Activated CD8-positive, alpha-beta T cell treated with anti-CD3 and anti-CD28 coated beads for 36 hours (primary cell): ENCODE data around the gene SPCS2. TPM values are rescaled to one million over a fixed set of nuclear protein-coding genes. Genes with fewer than 3 reads are reported as not detected.
A peak's percentile ranks its signal among the peaks of the same experiment; 100 is the strongest.

Experiments used
- ATAC-seq: fragments of 200-7000 bp; cut with Tn5 transposase; one replicate; pipeline ENCODE4 v1.10.0; 2021; ENCODE audit warnings: mild to moderate bottlenecking, moderate library complexity
- CTCF ChIA-PET: fragments of 350-600 bp; sonication (Branson Sonifier 250); formaldehyde crosslinking; loops from one replicate; lab custom pipeline; 2021; ENCODE audit warnings: antibody characterized with exemption; lab: Charles Lee
- POLR2A ChIA-PET: fragments of 350-600 bp; sonication (Branson Sonifier 250); formaldehyde crosslinking; loops from one replicate; lab custom pipeline; 2021; ENCODE audit warnings: antibody characterized with exemption; lab: Charles Lee
- DNase-seq: peaks from one replicate; pipeline ENCODE4 v3.0.0-alpha.2; 2020
- H3K27ac Mint-ChIP-seq: one replicate; pipeline ENCODE4 v1.8.0; 2021; ENCODE audit warnings: mild to moderate bottlenecking, mixed read lengths
- H3K27me3 Mint-ChIP-seq: one replicate; pipeline ENCODE4 v1.8.0; 2021; ENCODE audit warnings: mixed read lengths
- H3K36me3 Mint-ChIP-seq: one replicate; pipeline ENCODE4 v1.8.0; 2021; ENCODE audit warnings: low read depth, mixed read lengths
- H3K4me1 Mint-ChIP-seq: one replicate; pipeline ENCODE4 v1.8.0; 2021; ENCODE audit warnings: low read depth, mixed read lengths
- H3K4me3 Mint-ChIP-seq: one replicate; pipeline ENCODE4 v1.8.0; 2021; ENCODE audit warnings: mild to moderate bottlenecking, moderate library complexity, mixed read lengths
- H3K9me3 Mint-ChIP-seq: one replicate; pipeline ENCODE4 v1.8.0; 2021; ENCODE audit warnings: mixed read lengths
- CTCF ChIP-seq: fragments of 200-600 bp; IDR thresholded peaks from one replicate; pipeline ENCODE4 v1.8.0; 2022; ENCODE audit warnings: antibody characterized with exemption, mild to moderate bottlenecking
- intact Hi-C: fragments of 100-400 bp; cut with micrococcal nuclease; formaldehyde crosslinking; loops from one replicate; pipeline ENCODE4 v1.10.0; 2022
- total RNA-seq, 2 experiments: library from RNA; stranded (reverse); gene quantifications; one replicate each; pipeline ENCODE4 v1.2.3, GENCODE V29; 2021

SPCS2 gene
- total RNA-seq, 2 experiments from 2014 or later = 99.3 to 117 TPM

- ChIA-PET POLR2A (no interaction called here), CTCF (interaction anchor here (1.2 to 1.6 kb wide), 3 partner anchors 19 to 332 kb away, joined by 3 to 5 read pairs (median 4); no protein-coding TSS in a partner anchor)
- Mint-ChIP-seq H3K27ac (no peak overlapping the region), H3K27me3 (no peaks in the 10 kb centered on the region), H3K4me1 (peaks cover 4% of the 10 kb centered on the region), H3K36me3 (peaks cover 15% of the 10 kb centered on the region), H3K4me3 (no peak overlapping the region), H3K9me3 (no peaks in the 10 kb centered on the region)
- no peak for TF ChIP-seq CTCF
- no peak for DNase-seq
- intact Hi-C loops = no loop called here
- no peak for ATAC-seq
Observed at GRCh38 chr11:74909812-74910211, 39.3 kb upstream of the SPCS2 start.

- Mint-ChIP-seq H3K4me3 (no peak overlapping the region), H3K4me1 (peaks cover 13% of the 10 kb centered on the region), H3K9me3 (no peaks in the 10 kb centered on the region), H3K27ac (no peak overlapping the region), H3K27me3 (no peaks in the 10 kb centered on the region), H3K36me3 (peaks cover 18% of the 10 kb centered on the region)
- no peak for ATAC-seq
- ChIA-PET CTCF (interaction anchor here (1.0 to 1.2 kb wide), 3 partner anchors 99 to 325 kb away, joined by 3 to 5 read pairs (median 3); no protein-coding TSS in a partner anchor), POLR2A (interaction anchor here (1.1 kb wide), 1 partner anchor 66 kb away, joined by 6 read pairs; the partner anchor contains the start of gene NEU3)
- intact Hi-C loops = no loop called here
- no peak for TF ChIP-seq CTCF
- no peak for DNase-seq
Observed at GRCh38 chr11:74923125-74923524, 25.9 kb upstream of the SPCS2 start.

GRCh38 chr11:74925281-74925680 is 23.8 kb upstream of the SPCS2 start:
- ChIA-PET CTCF (interaction anchor here (1.0 to 2.9 kb wide), 8 partner anchors 14 to 323 kb away, joined by 3 to 10 read pairs (median 8); no protein-coding TSS in a partner anchor), POLR2A (interaction anchor here (1.0 to 1.5 kb wide), 2 partner anchors 18 to 23 kb away, joined by 4 to 6 read pairs; partner anchors contain the start of gene XRRA1)
- TF ChIP-seq CTCF = no peak
- H3K4me1 Mint-ChIP-seq = peaks cover 13% of the 10 kb centered on the region
- no peaks in the 10 kb centered on the region for H3K9me3 Mint-ChIP-seq
- H3K27ac Mint-ChIP-seq = peak overlapping the region; percentile 45
- no peaks in the 10 kb centered on the region for H3K27me3 Mint-ChIP-seq
- peaks cover 9% of the 10 kb centered on the region for H3K36me3 Mint-ChIP-seq
- ATAC-seq (no peak), DNase-seq (no peak)
- H3K4me3 Mint-ChIP-seq = no peak overlapping the region
- intact Hi-C loops = loop anchor here (5.0 kb wide), 2 partner anchors 102 to 322 kb away; no protein-coding TSS in a partner anchor

- Mint-ChIP-seq H3K36me3 (peaks cover 6% of the 10 kb centered on the region), H3K9me3 (no peaks in the 10 kb centered on the region), H3K27ac (peak overlapping the region; percentile 45), H3K27me3 (no peaks in the 10 kb centered on the region), H3K4me3 (no peak overlapping the region), H3K4me1 (peaks cover 13% of the 10 kb centered on the region)
- DNase-seq (peak; percentile 84), ATAC-seq (peak; percentile 89)
- ChIA-PET CTCF (interaction anchor here (1.1 to 2.9 kb wide), 8 partner anchors 13 to 322 kb away, joined by 3 to 10 read pairs (median 8); partner anchors contain the start of genes SPCS2 and XRRA1), POLR2A (interaction anchor here (0.5 to 1.5 kb wide), 5 partner anchors 9 to 1135 kb away, joined by 3 to 6 read pairs (median 4); partner anchors contain the start of gene XRRA1)
- TF ChIP-seq CTCF = no peak
- intact Hi-C loops = loop anchor here (5.0 kb wide), 2 partner anchors 101 to 321 kb away; no protein-coding TSS in a partner anchor
Observed at GRCh38 chr11:74926304-74927030, 22.6 kb upstream of the SPCS2 start.

- CTCF ChIA-PET = interaction anchor here (2.3 to 2.9 kb wide), 2 partner anchors 100 to 278 kb away, joined by 9 to 10 read pairs; no protein-coding TSS in a partner anchor
- no peak for ATAC-seq
- POLR2A ChIA-PET = no interaction called here
- intact Hi-C loops = loop anchor here (5.0 kb wide), 2 partner anchors 100 to 320 kb away; no protein-coding TSS in a partner anchor
- Mint-ChIP-seq H3K9me3 (no peaks in the 10 kb centered on the region), H3K4me3 (no peak overlapping the region), H3K27ac (no peak overlapping the region), H3K27me3 (no peaks in the 10 kb centered on the region), H3K4me1 (peaks cover 17% of the 10 kb centered on the region), H3K36me3 (peaks cover 4% of the 10 kb centered on the region)
- no peak for DNase-seq
- no peak for TF ChIP-seq CTCF
Observed at GRCh38 chr11:74927496-74927895, 21.6 kb upstream of the SPCS2 start.
